Ovary (tissue), 3 donors: ENCODE data around the gene SAMHD1.

Source experiments
- POLR2A ChIP-seq: fragments of 450-650 bp; IDR thresholded peaks from one replicate; pipeline ENCODE4 v1.6.1; 2017; ENCODE audit warnings: antibody characterized with exemption, mild to moderate bottlenecking, moderate library complexity
- TF ChIP-seq, protein P1 (sequence below), 3 donors: fragments of 450-650 bp in 2 of 3; fragments of 200-600 bp in 1 of 3; IDR thresholded peaks; one replicate each; pipeline versions ENCODE4 v1.5.1 to v1.8.0; 2016 to 2022; ENCODE audit warnings: antibody characterized with exemption in 3 of 3, mild to moderate bottlenecking in 1 of 3
- donor health status: DM: no; HTN: no; CAD: no.

DNA sequence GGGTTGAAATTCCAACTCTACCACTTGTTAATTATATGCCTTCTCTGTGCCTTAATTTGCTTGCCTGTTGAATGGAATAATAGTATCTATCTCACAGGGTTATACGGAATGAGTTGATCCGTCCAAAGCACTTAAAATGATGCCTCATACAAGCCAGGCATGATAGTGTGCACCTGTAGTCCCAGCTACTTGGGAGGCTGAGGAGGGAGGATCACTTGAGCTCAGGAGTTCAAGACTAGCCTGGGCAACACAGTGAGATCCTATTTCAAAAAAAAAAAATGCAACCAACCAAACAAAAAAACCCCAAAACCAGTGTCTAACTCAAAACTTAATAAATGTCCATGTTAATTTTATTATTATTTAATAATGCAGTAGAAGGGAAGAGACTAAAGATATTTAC, 35.3 kb downstream of the SAMHD1 start:
- TF ChIP-seq, protein P1, sequence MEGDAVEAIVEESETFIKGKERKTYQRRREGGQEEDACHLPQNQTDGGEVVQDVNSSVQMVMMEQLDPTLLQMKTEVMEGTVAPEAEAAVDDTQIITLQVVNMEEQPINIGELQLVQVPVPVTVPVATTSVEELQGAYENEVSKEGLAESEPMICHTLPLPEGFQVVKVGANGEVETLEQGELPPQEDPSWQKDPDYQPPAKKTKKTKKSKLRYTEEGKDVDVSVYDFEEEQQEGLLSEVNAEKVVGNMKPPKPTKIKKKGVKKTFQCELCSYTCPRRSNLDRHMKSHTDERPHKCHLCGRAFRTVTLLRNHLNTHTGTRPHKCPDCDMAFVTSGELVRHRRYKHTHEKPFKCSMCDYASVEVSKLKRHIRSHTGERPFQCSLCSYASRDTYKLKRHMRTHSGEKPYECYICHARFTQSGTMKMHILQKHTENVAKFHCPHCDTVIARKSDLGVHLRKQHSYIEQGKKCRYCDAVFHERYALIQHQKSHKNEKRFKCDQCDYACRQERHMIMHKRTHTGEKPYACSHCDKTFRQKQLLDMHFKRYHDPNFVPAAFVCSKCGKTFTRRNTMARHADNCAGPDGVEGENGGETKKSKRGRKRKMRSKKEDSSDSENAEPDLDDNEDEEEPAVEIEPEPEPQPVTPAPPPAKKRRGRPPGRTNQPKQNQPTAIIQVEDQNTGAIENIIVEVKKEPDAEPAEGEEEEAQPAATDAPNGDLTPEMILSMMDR (IDR thresholded peaks at IDR 0.05) = no peak
- TF ChIP-seq POLR2A = no peak
